ENCODE measurements around the gene REG3A.

Gene REG3A

GRCh38 chr2:79159653-79160052, at the start of gene REG3A:
Gene REG3A, minus strand, starts transcription at chr2:79159753. Its CDS starts 348 bp downstream, at chr2:79159405.
- TF ChIP-seq, protein P1, sequence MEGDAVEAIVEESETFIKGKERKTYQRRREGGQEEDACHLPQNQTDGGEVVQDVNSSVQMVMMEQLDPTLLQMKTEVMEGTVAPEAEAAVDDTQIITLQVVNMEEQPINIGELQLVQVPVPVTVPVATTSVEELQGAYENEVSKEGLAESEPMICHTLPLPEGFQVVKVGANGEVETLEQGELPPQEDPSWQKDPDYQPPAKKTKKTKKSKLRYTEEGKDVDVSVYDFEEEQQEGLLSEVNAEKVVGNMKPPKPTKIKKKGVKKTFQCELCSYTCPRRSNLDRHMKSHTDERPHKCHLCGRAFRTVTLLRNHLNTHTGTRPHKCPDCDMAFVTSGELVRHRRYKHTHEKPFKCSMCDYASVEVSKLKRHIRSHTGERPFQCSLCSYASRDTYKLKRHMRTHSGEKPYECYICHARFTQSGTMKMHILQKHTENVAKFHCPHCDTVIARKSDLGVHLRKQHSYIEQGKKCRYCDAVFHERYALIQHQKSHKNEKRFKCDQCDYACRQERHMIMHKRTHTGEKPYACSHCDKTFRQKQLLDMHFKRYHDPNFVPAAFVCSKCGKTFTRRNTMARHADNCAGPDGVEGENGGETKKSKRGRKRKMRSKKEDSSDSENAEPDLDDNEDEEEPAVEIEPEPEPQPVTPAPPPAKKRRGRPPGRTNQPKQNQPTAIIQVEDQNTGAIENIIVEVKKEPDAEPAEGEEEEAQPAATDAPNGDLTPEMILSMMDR (IDR thresholded peaks at IDR 0.05; ENCODE audit: low read depth, low read length): no peak
- no peak within 1 kb of the TSS for H3K4me3 ChIP-seq (ENCODE audit: low read depth, low read length)

GRCh38 chr2:79200762-79201161, 41.2 kb upstream of the REG3A start:
- H3K4me3 ChIP-seq (ENCODE audit: low read depth, low read length): no peak overlapping the region
- TF ChIP-seq, protein P1 (IDR thresholded peaks at IDR 0.05; ENCODE audit: low read depth, low read length): no peak

DNA sequence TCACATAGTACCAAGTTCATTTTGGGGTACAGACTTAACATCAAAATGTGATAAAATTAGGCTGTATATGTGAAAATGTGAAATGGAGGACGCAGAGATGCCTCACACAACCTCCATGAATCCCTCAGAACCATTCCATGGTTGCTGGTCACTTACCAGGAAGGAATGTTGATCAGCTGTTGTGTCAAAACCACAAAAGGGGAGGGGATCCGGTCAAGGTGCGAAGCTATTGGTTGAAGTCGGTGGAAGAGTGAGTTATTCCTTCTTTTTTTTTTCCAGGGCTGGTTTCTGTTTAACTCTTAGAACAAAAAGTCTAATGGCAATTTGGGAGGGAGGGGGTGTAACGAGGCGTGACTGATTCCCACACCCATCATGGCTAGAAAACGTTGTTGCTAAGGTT, 32.3 kb upstream of the REG3A start:
- TF ChIP-seq, protein P1 (IDR thresholded peaks at IDR 0.05; ENCODE audit: low read depth, low read length): no peak
- no peak overlapping the region for H3K4me3 ChIP-seq (ENCODE audit: low read depth, low read length)

DNA sequence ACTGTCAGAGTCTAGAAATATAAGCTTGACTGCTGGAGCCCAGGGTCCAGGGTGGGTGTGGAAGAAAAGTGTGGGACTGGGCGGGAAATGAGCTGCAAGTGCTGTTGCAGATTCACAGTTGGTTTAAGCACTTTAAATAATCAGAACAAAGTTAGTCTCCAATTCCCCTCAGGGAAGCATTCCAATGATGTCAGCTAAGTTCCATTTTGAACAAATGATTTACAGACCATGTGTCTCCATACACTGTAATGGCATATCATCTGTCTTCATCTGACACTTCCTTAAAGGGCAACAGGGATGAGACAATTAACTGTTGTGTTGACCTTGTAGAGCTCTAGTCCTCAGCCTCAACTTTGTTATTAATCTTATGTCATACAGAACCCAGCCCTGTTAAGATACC, 31.5 kb upstream of the REG3A start:
- TF ChIP-seq, protein P1 (IDR thresholded peaks at IDR 0.05; ENCODE audit: low read depth, low read length): no peak
- no peak overlapping the region for H3K4me3 ChIP-seq (ENCODE audit: low read depth, low read length)

- H3K4me3 ChIP-seq (ENCODE audit: low read depth, low read length): no peak overlapping the region
- TF ChIP-seq, protein P1 (IDR thresholded peaks at IDR 0.05; ENCODE audit: low read depth, low read length): no peak
These were observed 29.9 kb upstream of the REG3A start for GRCh38 chr2:79189465-79189864.

DNA sequence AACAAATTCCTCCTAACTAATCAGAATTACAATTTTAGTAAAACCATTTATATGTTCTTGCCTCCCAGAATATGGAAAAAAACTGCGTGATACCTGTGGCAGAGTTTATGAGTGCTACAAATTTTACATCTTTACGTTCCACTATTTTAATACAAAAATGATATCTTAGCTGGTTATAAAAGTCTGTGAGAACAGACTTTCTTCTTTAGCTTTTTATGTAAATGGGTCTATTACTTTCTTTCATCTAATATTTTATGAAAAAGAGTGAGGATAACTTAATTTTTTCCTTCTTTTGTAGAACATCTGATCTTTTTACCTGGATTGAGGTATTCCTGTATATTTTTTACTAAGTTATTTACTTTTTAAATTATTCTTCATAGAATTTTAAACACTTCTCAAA, 22.1 kb upstream of the REG3A start:
- no peak overlapping the region for H3K4me3 ChIP-seq (ENCODE audit: low read depth, low read length)
- TF ChIP-seq, protein P1 (IDR thresholded peaks at IDR 0.05; ENCODE audit: low read depth, low read length): no peak

DNA sequence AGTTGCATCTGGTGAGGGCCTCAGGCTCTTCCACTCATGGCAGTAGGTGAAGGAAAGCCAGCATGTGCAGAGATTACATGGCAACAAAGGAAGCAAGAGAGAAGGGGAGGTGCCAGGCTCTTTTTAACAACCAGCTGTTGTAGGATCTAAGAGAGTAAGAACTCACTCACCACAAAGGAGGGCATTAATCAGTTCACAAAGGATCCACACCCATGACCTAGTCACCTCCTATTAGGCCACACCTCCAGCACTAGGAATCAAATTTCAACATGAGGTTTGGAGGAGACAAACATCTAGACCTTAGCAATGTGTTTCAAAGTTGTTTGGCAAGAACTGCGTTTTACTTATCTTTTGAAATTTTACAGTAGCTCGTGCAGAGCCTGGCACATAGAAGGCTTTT, 20.5 kb upstream of the REG3A start:
- TF ChIP-seq, protein P1 (IDR thresholded peaks at IDR 0.05; ENCODE audit: low read depth, low read length): no peak
- H3K4me3 ChIP-seq (ENCODE audit: low read depth, low read length): no peak overlapping the region
